ENCODE measurements around the gene RNF166.

The RNF166 gene

GRCh38 chr16:88690341-88691128, 15.7 kb downstream of the RNF166 start:
- DNase-seq: no peak

- DNase-seq: no peak
Observed at GRCh38 chr16:88688013-88688778, 18.0 kb downstream of the RNF166 start.

- no peak for DNase-seq
Observed at GRCh38 chr16:88687676-88688012, 18.6 kb downstream of the RNF166 start.

- DNase-seq: no peak
Observed at GRCh38 chr16:88687254-88687576, 19.0 kb downstream of the RNF166 start.

GRCh38 chr16:88686439-88687253, 19.6 kb downstream of the RNF166 start, which contains the start of gene SNAI3:
Gene SNAI3, minus strand, starts transcription at chr16:88686507. Its CDS starts 101 bp downstream, at chr16:88686406.
- peak in 1 of 2 donors; percentile 65 for DNase-seq

- DNase-seq: no peak
Observed at GRCh38 chr16:88686062-88686438, 20.2 kb downstream of the RNF166 start.

- DNase-seq: peak; percentile 33 to 57
Observed at GRCh38 chr16:88685156-88686061, 20.8 kb downstream of the RNF166 start.

- no peak for DNase-seq
Observed at GRCh38 chr16:88684569-88685155, 21.5 kb downstream of the RNF166 start.

GRCh38 chr16:88681709-88682451, 24.3 kb downstream of the RNF166 start:
- DNase-seq: peak; percentile 29 to 85

- no peak for DNase-seq
Observed at GRCh38 chr16:88681084-88681680, 25.0 kb downstream of the RNF166 start.

GRCh38 chr16:88680554-88681083, 25.6 kb downstream of the RNF166 start:
- no peak for DNase-seq

GRCh38 chr16:88678224-88678979, 27.8 kb downstream of the RNF166 start:
- no peak for DNase-seq

GRCh38 chr16:88677721-88678120, 28.5 kb downstream of the RNF166 start:
- no peak for DNase-seq

- no peak for DNase-seq
Observed at GRCh38 chr16:88676502-88677242, 29.5 kb downstream of the RNF166 start.

- DNase-seq: no peak
Observed at GRCh38 chr16:88673716-88674379, 32.4 kb downstream of the RNF166 start.

GRCh38 chr16:88672776-88673175, 33.4 kb downstream of the RNF166 start:
- no peak for DNase-seq

GRCh38 chr16:88671806-88672205, 34.4 kb downstream of the RNF166 start:
- no peak for DNase-seq

- DNase-seq: no peak
Observed at GRCh38 chr16:88669980-88670379, 36.2 kb downstream of the RNF166 start.
